Upper lobe of left lung (tissue), 6 donors: Measurements from ENCODE around the gene JARID2. TPM values are rescaled to one million over a fixed set of nuclear protein-coding genes. Genes with fewer than 3 reads are reported as not detected.
A peak's percentile ranks its signal among the peaks of the same experiment; 100 is the strongest.

Source experiments
- ATAC-seq, 2 donors: fragments of 200-7000 bp; cut with Tn5 transposase; one replicate each; pipeline ENCODE4 v1.9.1; 2022; ENCODE audit warnings: mild to moderate bottlenecking in 2 of 2, moderate library complexity in 2 of 2; ENCODE audit not compliant: low FRiP score in 2 of 2
- DNase-seq, 2 donors: peaks; one replicate each; pipeline ENCODE4 v3.0.0-alpha.2; 2019 to 2020
- H3K27ac ChIP-seq, 4 donors: fragments of 200-600 bp; sonication (generic); one replicate each; pipeline ENCODE4 v1.5.1; 2016 to 2019
- H3K27me3 ChIP-seq, 4 donors: fragments of 200-600 bp; sonication (generic); one replicate each; pipeline ENCODE4 v1.5.1; 2017 to 2019
- H3K36me3 ChIP-seq, 4 donors: fragments of 200-600 bp; sonication (generic); one replicate each; pipeline ENCODE4 v1.5.1; 2016 to 2019
- H3K4me1 ChIP-seq, 4 donors: fragments of 200-600 bp; sonication (generic); one replicate each; pipeline ENCODE4 v1.5.1; 2018 to 2019
- H3K4me3 ChIP-seq, 4 donors: fragments of 200-600 bp; sonication (generic); one replicate each; pipeline ENCODE4 v1.5.1; 2017 to 2019; ENCODE audit warnings: mild to moderate bottlenecking in 2 of 4, moderate library complexity in 1 of 4
- H3K9me3 ChIP-seq, 4 donors: fragments of 200-600 bp; sonication (generic); one replicate each; pipeline ENCODE4 v1.5.1; 2018 to 2019
- EP300 ChIP-seq, 4 donors: sonication (generic); formaldehyde crosslinking; IDR thresholded peaks; one replicate each; pipeline ENCODE4 v1.5.1; 2017; ENCODE audit warnings: antibody characterized with exemption in 4 of 4, control low read depth in 2 of 4
- POLR2A ChIP-seq, 4 donors: fragments of 450-650 bp; IDR thresholded peaks; one replicate each; pipeline ENCODE4 v1.5.1; 2016 to 2017; ENCODE audit warnings: antibody characterized with exemption in 4 of 4, mild to moderate bottlenecking in 2 of 4
- POLR2AphosphoS5 ChIP-seq, 2 donors: sonication (generic); formaldehyde crosslinking; IDR thresholded peaks; one replicate each; pipeline ENCODE4 v1.5.1; 2017; ENCODE audit warnings: antibody characterized with exemption in 2 of 2
- WGBS, 2 donors: methylation state at CpG; one replicate each; pipeline ENCODE4 v1.1.5; 2017 to 2018; 5-methylcytosine and 5-hydroxymethylcytosine counted together
- total RNA-seq, 6 donors: library from RNA; depleted of rRNA in 4 of 6; stranded (reverse); fragments of >200 nt in 4 of 6; gene quantifications; one replicate each; pipeline versions ENCODE4 v1.1.0 to v1.2.1, GENCODE V29; 2016 to 2021
- TF ChIP-seq, protein P1 (sequence below), 6 experiments: fragments of 450-650 bp in 4 of 6; fragments of 200-600 bp in 2 of 6; sonication (generic) in 2 of 6; IDR thresholded peaks; one replicate each; pipeline ENCODE4 v1.5.1; 2016 to 2019; ENCODE audit warnings: antibody characterized with exemption in 6 of 6
- donor health status: DM: no; HTN: no; CAD: no; lungs with moderate emphysema.
- donor health status: DM: no; HTN: yes; CAD: no; lungs with severe emphysema.

JARID2 gene
- total RNA-seq, 6 donors from 2014 or later, result 9.6 to 37.7 (median 16.4) TPM

DNA sequence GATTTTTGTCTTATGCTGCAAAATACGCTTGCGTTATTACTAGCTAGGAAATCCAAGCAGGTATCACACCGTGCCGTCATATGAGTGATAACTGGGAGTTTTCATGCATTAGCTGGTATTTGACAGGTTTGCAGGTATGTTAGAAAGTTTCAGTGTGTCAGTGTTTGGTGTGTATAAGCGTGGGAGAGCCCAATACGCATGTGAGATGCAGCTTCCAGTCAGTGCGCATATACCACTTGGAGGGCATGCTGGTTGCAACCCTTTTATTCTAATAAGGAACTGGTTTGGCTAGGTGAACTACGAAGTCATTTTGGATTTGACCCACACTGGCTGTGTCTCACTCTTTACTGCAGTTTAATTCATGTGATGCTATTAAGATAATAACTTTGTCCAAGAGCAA is 35.1 kb downstream of the JARID2 start:
- 81% methylated on average over 8 of the region's 8 CpGs for WGBS, 2 donors
- Histone ChIP-seq H3K27ac (peak overlapping the region in 1 of 4 donors; percentile 30), H3K4me1 (peaks cover 17 to 53% (median 35%) of the 10 kb centered on the region in 4 donors), H3K27me3 (no peaks in the 10 kb centered on the region), H3K9me3 (no peaks in the 10 kb centered on the region), H3K36me3 (no peaks in the 10 kb centered on the region), H3K4me3 (no peak overlapping the region)
- ATAC-seq (no peak), DNase-seq (no peak)
- TF ChIP-seq EP300 (IDR thresholded peaks at IDR 0.05) (no peak), POLR2A (IDR thresholded peaks at IDR 0.05) (no peak), POLR2AphosphoS5 (IDR thresholded peaks at IDR 0.05) (no peak)
- TF ChIP-seq, protein P1, sequence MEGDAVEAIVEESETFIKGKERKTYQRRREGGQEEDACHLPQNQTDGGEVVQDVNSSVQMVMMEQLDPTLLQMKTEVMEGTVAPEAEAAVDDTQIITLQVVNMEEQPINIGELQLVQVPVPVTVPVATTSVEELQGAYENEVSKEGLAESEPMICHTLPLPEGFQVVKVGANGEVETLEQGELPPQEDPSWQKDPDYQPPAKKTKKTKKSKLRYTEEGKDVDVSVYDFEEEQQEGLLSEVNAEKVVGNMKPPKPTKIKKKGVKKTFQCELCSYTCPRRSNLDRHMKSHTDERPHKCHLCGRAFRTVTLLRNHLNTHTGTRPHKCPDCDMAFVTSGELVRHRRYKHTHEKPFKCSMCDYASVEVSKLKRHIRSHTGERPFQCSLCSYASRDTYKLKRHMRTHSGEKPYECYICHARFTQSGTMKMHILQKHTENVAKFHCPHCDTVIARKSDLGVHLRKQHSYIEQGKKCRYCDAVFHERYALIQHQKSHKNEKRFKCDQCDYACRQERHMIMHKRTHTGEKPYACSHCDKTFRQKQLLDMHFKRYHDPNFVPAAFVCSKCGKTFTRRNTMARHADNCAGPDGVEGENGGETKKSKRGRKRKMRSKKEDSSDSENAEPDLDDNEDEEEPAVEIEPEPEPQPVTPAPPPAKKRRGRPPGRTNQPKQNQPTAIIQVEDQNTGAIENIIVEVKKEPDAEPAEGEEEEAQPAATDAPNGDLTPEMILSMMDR (IDR thresholded peaks at IDR 0.05), result no peak

DNA sequence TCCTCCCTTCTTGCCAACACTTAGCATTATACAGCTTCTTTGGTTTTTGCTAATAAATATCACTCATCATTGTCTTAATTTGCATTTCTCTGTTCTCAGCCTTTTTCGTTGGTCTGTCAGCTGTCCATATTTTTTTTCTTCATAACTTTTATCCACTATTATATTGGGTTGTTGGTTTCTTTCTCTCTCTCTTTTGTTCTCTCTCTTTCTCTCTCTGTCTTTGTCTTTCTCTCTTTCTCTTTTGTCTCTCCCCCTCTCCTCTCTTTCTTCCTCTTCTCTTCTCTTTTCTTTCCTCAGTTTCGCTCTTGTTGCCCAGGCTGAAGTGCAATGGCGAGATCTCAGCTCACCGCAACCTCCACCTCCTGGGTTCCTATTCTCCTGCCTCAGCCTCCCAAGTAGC is 36.5 kb downstream of the JARID2 start:
- Histone ChIP-seq H3K4me3 (no peak overlapping the region), H3K4me1 (peaks cover 13 to 46% (median 34%) of the 10 kb centered on the region in 4 donors), H3K27me3 (no peaks in the 10 kb centered on the region), H3K9me3 (no peaks in the 10 kb centered on the region), H3K27ac (no peak overlapping the region), H3K36me3 (no peaks in the 10 kb centered on the region)
- TF ChIP-seq POLR2A (IDR thresholded peaks at IDR 0.05), result no peak
- TF ChIP-seq EP300 (IDR thresholded peaks at IDR 0.05), result no peak
- TF ChIP-seq, protein P1 (IDR thresholded peaks at IDR 0.05), result no peak
- no peak for TF ChIP-seq POLR2AphosphoS5 (IDR thresholded peaks at IDR 0.05)
- WGBS, 2 donors, result 95 to 97% methylated on average over 4 of the region's 4 CpGs
- DNase-seq, result no peak
- ATAC-seq, result no peak

DNA sequence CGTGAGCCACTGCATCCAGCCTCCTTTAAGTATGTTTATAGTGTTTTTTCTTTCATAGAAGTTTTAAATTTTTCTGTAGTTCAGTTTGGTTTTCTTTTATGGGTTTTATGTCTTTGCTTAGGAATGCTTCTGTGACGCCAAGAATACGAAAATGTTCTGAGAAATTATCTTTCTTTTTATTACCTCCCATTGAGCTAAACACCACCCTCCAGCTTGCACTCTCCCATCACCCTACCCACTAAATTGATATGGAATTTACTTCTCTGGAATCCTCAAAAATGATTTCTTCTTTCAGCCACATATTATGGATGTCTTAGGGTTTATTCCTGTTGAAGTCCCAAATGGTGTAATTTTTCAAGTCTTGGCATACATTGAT is 38.1 kb downstream of the JARID2 start:
- Histone ChIP-seq H3K36me3 (no peaks in the 10 kb centered on the region), H3K4me1 (peaks cover 13 to 49% (median 36%) of the 10 kb centered on the region in 4 donors), H3K4me3 (no peak overlapping the region), H3K9me3 (no peaks in the 10 kb centered on the region), H3K27ac (no peak overlapping the region), H3K27me3 (no peaks in the 10 kb centered on the region)
- DNase-seq (no peak), ATAC-seq (no peak)
- TF ChIP-seq EP300 (IDR thresholded peaks at IDR 0.05), result no peak
- no peak for TF ChIP-seq POLR2AphosphoS5 (IDR thresholded peaks at IDR 0.05)
- TF ChIP-seq, protein P1 (IDR thresholded peaks at IDR 0.05), result no peak
- no peak for TF ChIP-seq POLR2A (IDR thresholded peaks at IDR 0.05)
- WGBS, 2 donors, result 89 to 95% methylated on average over 3 of the region's 3 CpGs

DNA sequence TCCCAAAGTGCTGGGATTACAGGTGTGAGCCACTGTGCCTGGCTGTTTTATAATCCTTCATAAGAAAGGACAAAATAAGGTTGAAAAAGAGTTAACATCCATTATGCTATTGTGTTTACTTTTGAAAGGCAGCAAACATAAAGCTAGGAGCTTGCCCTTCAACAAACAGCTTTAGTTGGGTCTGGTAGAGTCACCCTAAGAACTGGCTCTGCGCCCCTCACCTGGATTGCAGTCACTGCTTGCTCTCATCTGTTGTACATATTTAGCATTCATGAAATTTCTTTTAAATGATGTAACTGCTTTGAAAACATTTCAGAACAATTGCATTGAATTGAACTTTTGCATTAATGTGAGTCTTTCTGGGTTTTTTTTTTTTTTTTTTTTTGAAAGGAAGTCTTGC is 38.9 kb downstream of the JARID2 start:
- 79 to 96% methylated on average over 1 of the region's 1 CpG for WGBS, 2 donors
- TF ChIP-seq POLR2A (IDR thresholded peaks at IDR 0.05) (no peak), POLR2AphosphoS5 (IDR thresholded peaks at IDR 0.05) (no peak)
- Histone ChIP-seq H3K27me3 (no peaks in the 10 kb centered on the region), H3K27ac (no peak overlapping the region), H3K36me3 (no peaks in the 10 kb centered on the region), H3K4me3 (no peak overlapping the region), H3K9me3 (no peaks in the 10 kb centered on the region), H3K4me1 (peaks cover 12 to 49% (median 34%) of the 10 kb centered on the region in 4 donors)
- DNase-seq, result no peak
- ATAC-seq, result no peak

DNA sequence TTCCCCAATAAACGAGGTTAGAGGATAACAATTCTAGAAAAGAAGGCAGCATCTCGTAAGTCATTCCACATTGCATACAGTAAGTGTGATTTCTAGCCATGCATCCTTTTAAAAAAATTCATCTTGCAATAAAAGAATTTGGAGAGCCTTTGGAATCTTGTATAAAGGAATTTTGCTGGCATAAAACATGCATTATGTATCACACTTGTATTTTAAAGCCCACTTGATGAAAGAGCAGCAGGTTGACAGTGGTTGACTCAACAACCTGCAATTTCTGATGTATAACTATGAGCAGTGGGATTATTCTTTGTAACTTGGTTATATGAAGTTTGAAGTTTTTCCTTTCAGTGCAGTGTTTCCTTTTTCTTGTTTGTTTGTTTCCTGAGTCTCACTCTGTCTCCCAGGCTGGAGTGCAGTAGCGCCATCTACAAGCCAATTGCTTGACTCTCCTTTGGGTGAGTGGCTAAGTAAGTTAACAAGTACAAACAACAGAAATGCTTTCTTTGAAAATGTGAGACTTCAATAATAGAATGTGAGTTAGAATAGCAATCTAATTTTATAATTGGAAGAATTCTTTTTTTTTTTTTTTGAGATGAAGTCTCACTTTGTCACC is 39.9 kb downstream of the JARID2 start:
- H3K9me3 ChIP-seq, result no peaks in the 10 kb centered on the region
- no peak for TF ChIP-seq POLR2A (IDR thresholded peaks at IDR 0.05)
- no peaks in the 10 kb centered on the region for H3K36me3 ChIP-seq
- no peaks in the 10 kb centered on the region for H3K27me3 ChIP-seq
- H3K4me1 ChIP-seq, result peaks cover 1 to 43% (median 30%) of the 10 kb centered on the region in 4 donors
- WGBS, 2 donors, result 83 to 84% methylated on average over 3 of the region's 3 CpGs
- no peak for ATAC-seq
- no peak overlapping the region for H3K27ac ChIP-seq
- no peak for DNase-seq
- no peak overlapping the region for H3K4me3 ChIP-seq
